KOPT-K1 (cell line): Measurements from ENCODE around the gene ZSCAN10.
"Not testable (repeated sequence)": the region's sequence is repeated elsewhere in the genome, so short reads cannot be mapped to it uniquely, and the experiment has no call there.

Experiments used
- H3K27ac ChIP-seq: fragments of 200-600 bp; sonication (generic); 2 replicates; pipeline ENCODE4 v1.5.1; 2016; ENCODE audit warnings: antibody characterized with exemption, mild to moderate bottlenecking, low read depth, low read length; ENCODE audit not compliant: poor library complexity, severe bottlenecking
- H3K36me3 ChIP-seq: fragments of 200-600 bp; sonication (generic); 2 replicates; pipeline ENCODE4 v1.5.1; 2017; ENCODE audit warnings: antibody characterized with exemption, mild to moderate bottlenecking, low read length, moderate library complexity; ENCODE audit not compliant: insufficient read depth
- H3K9me3 ChIP-seq: fragments of 200-600 bp; sonication (generic); 2 replicates; pipeline ENCODE4 v1.5.1; 2017; ENCODE audit warnings: antibody characterized with exemption, low read length, mild to moderate bottlenecking; ENCODE audit not compliant: insufficient read depth, poor library complexity, severe bottlenecking

Gene ZSCAN10

DNA sequence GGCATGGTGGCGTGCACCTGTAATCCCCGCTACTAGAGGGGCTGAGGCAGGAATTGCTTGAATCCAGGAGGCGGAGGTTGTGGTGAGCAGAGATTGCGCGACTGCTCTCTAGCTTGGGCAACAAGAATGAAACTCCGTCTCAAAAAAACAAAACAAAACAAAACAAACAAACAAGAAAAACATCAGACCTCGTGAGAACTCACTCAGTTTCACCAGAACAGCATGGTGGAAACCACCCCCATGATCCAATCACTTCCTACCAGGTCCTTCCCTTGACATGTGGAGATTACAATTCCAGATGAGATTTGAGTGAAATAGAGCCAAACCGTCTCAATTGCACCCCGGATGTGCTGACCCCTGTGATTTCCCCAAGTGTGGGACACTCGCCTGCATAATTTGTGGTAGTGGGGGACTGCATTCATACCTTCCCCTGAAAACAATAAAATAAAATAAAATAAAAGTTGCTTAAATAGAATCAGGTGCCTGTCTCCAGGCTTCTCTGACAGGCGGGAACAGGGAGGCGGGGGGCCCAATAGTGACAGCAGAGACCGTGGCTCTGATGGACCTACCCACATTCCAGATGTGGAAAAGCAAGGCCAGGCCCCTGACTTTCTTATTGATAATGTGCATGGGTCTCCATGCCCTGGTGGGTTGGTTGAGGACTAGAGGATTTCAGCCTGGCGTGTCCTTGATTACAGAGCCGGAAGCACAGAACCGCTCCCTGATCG is 13.1 kb downstream of the ZSCAN10 start:
- Histone ChIP-seq H3K9me3 (peaks cover 3% of the 10 kb centered on the region), H3K27ac (peak overlapping the region; percentile 31), H3K36me3 (no peaks in the 10 kb centered on the region)

DNA sequence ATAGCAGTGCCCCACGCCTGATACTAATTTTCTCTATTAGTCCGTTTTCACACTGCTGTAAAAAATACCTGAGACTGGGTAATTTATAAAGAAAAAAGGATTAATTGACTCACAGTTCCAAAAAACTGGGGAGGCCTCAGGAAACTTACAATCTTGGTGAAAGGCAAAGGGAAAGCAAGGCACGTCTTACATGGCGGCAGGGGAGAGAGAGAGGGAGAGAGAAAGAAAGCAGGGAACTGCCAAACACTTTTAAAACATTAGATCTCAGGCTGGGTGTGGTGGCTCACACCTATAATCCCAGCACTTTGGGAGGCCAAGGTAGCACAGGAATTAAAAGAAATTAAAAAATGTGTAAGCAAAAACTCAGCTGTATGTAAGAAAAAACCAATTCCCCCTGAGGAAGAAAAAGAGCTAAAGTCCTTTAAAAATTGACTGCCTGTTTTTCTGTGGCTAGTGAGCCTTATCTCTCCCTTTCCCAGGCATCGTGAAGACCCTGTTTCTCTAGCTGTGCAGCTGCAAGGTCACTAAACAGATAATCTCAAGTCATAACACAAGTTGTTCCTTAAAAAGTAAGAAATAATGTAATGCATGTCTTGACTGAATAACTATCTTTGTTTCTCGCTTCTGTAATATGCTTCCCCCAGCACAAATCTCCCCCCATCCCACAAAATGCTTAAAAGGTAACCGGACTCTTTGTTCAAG is 14.0 kb downstream of the ZSCAN10 start:
- H3K27ac ChIP-seq: no peak overlapping the region
- peaks cover 9% of the 10 kb centered on the region for H3K9me3 ChIP-seq
- H3K36me3 ChIP-seq: no peaks in the 10 kb centered on the region

DNA sequence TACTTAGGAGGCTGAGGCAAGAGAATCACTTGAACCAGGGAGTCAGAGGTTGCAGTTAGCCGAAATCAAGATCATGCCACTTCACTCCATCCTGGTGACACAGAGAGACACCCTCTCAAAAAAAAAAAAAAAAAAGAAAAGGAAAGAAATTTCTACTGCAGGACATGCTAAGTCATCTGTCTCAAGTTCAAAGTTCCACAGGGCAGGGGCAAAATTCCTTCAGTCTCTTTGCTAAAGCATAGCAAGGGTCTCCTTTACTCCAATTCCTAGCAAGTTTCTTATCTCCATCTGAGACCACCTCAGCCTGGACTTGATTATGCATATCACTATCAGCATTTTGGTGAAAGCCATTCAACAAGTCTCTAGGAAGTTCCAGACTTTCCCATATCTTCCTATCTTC is 14.6 kb downstream of the ZSCAN10 start:
- Histone ChIP-seq H3K27ac (no peak overlapping the region), H3K9me3 (peaks cover 9% of the 10 kb centered on the region), H3K36me3 (no peaks in the 10 kb centered on the region)

DNA sequence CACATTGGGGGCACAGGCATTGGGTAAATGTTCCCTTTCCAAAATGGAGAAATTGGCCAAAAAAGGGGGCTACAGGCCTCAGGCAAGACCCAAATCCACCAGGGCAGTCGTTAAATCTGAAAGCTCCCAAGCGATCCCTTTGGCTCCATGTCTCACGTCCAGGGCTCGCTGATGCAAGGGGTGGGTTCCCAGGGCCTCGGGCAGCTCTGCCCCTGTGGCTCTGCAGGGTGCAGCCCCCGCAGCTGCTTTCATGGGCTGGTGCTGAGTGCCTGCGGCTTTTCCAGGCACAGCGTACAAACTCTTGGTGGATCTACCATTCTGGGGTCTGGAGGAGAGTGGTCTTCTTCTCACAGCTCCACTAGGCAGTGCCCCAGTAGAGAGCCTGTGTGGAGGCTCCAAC is 15.7 kb downstream of the ZSCAN10 start:
- H3K9me3 ChIP-seq, H3K36me3 ChIP-seq, H3K27ac ChIP-seq: not testable (repeated sequence)

DNA sequence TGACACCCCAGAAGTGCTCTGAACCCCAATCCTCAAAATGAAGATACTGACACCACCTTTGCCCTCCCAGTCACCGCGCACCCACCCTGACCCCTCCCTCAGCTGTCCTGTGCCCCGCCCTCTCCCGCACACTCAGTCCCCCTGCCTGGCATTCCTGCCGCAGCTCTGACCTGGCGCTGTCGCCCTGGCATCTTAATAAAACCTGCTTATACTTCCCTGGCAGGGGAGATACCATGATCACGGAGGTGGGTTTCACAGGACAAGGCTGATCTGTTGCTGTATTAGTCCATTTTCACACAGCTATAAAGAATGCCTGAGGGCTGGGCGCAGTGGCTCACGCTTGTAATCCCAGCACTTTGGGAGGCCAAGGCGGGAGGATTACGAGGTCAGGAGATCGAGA is 17.1 kb downstream of the ZSCAN10 start:
- H3K27ac ChIP-seq, H3K36me3 ChIP-seq, H3K9me3 ChIP-seq: not testable (repeated sequence)

DNA sequence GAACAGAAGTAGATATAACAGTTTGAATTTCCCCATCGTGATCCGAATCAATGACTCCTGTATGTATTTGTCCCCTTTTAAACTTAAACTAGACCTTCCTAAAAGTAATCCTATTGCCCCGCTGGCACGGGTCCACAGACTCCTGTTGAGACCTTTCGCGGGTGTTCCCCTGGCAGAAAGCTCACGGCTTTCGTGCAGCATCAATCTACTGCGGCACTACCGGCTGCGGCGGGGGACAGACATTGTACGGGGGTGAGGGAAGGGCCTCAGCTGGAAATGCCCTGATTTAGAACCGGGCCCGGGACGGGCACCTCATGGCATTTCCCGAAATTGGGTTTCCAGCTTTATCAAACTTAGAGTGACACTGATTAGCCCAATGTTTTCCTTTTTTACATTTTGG is 19.1 kb downstream of the ZSCAN10 start:
- no peaks in the 10 kb centered on the region for H3K36me3 ChIP-seq
- H3K9me3 ChIP-seq: peaks cover 9% of the 10 kb centered on the region
- no peak overlapping the region for H3K27ac ChIP-seq

DNA sequence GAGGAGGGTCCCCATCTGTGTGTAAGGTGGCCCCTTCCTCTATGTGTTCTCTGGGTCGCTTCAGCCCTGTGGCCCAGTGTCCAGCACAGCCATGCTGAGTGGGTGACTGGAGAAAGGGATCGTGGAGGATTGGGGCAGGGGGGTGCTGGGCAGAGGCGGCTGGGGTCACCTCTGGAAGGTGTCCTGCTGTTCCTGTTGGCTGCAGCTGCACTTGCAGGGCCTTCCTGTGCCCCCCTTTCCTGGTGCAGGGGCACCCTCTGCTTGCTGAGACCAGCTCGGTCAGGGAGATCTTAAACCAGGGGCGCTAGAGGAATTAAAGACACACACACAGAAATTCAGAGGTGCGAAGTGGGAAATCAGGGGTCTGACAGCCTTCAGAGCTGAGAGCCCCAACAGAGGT is 22.5 kb downstream of the ZSCAN10 start:
- Histone ChIP-seq H3K9me3 (peaks cover 9% of the 10 kb centered on the region), H3K27ac (peak overlapping the region; percentile 99), H3K36me3 (no peaks in the 10 kb centered on the region)

DNA sequence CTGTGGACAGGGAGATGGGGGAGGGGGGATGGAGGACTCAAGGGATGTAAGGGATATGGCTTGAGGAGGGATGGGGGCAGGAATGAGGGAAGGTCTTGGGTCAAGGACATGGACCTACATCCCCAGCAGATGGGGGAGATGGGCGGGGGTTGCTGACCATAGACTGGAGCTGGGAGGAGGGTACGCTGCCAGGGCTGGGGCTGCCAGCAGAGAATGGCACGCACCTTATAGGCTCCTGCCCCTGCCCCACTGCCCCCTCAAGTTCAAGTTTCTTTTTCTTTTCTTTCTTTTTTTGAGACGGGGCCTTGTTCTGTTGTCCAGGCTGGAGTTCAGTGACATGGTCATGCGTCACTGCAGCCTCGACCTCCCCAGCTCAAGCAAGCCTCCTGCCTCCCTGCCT is 23.1 kb downstream of the ZSCAN10 start:
- H3K27ac ChIP-seq: peak overlapping the region; percentile 99
- H3K36me3 ChIP-seq, H3K9me3 ChIP-seq: not testable (repeated sequence)

DNA sequence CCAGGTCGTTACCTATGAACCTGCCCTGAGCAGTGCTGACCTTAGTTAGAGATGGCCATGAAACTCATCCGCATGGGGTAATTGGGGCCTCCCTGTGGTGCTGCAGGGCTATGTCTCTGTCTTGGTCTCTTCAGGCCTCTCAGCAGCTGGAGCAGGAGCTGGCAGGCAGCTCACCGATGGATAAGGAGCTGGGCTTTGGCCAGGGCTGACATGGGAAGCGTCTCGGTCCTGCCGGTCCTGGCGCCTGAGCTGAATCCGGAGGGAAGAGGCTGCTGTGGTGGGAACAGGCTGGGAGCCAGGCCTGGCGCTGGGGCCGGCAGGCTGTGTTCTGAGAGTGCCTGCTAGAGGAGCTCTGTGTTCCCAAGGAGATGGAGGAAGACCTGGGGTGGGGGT is 23.6 kb downstream of the ZSCAN10 start:
- Histone ChIP-seq H3K27ac (peak overlapping the region; percentile 99), H3K36me3 (no peaks in the 10 kb centered on the region), H3K9me3 (peaks cover 2% of the 10 kb centered on the region)

DNA sequence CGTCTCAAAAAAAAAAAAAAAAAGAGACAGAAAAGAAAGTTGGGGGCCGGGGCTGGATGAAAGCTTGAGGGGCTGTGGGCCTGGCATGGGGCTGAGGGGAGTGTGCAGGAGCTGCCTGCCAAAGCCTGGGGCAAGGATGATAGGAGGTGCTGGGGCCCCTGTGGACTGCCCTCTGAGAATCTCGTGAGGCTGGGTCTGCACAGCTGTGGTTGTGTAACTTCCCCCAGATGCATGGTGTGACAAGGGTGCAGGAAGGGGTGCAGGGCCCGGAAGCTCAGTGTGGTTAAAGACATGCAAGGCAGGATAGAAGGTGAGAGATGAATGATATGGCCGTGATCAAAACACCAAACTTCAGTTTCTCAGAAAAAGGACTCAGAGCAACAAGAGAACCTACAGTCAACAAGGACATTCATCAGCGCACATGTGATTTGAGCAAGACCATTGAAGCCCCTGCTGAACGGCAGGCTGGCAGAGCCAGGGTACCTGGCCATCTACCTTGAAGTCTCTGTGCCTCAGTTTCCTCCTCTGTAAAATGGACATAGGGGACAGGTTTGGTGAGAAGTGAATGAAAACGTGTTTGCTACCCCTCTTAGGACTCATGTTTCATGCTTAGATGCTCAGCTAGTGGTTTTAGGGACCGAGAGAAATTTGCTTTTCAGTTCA is 24.1 kb downstream of the ZSCAN10 start:
- Histone ChIP-seq H3K9me3 (no peaks in the 10 kb centered on the region), H3K36me3 (no peaks in the 10 kb centered on the region), H3K27ac (peak overlapping the region; percentile 99)

DNA sequence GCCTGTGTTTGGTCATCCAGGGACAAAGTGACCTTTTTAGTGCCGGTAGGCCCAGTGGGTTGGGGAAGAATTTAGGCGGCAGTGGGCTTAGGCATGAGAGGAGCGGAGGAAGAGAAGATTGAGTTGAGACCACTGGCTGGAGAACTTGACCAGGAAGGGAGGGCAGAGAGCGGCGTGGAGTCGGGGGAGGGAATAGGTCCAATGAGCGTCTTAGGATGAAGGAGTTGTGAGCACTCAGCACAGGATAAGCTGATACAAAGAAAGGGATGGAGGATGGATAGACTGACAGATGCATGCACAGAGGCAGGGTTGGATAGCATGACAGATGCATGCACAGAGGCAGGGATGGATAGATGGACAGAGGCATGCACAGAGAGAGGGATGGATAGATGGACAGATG is 25.6 kb downstream of the ZSCAN10 start:
- Histone ChIP-seq H3K9me3 (no peaks in the 10 kb centered on the region), H3K27ac (peak overlapping the region; percentile 99), H3K36me3 (peaks cover 14% of the 10 kb centered on the region)

DNA sequence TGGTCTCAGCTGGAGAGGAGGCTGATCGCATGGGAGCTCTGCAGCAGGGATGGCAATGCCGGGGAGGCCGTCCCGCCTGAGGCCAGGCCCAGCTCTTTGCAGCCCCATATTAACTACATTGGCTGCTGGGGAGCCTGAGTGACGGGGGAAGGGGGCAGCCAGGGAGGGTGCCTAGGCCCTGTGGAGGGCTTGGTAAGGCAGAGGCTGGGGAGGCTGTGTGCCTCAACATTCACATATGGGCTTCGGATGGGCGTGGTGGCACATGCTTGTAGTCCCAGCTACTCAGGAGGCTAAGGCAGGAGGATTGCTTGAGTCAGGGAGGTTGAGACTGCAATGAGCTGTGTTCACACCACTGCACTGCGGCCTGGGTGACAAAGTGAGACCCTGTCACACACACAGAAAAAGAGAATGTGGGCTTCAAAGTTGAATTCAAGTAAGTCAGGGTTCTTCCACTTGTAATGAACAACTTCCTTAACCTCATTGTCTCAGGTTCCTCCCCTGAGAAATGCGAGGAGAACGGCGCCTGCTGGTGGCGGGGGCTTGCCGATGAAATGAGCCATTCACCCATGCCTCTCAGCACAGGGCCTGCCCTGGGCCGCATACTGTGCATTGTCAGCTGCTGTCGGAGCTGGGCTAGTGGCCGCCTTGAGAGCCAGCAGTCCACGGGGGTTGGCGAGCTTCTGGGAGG is 26.4 kb downstream of the ZSCAN10 start:
- Histone ChIP-seq H3K27ac (peak overlapping the region; percentile 99), H3K36me3 (peaks cover 22% of the 10 kb centered on the region)

DNA sequence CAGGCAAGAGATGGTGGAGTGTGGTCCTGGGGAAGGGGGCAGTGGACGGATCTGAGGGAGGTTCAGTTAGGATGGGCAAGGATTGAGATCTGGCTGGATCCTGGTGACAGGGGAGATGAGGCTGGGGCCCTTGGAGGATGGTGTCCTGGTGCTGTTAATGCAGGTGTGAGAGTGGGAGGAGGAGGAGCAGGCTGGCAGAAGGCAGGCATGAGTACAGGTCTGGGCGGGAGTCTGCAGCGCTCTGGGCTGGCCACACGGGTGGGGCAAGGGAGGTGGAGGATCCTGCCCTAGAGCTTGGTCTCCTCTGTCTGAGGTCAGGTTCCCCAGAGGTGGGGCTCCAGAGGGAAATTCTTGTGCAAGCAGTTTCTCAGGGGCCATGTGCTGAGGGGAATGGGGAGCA is 26.9 kb downstream of the ZSCAN10 start:
- H3K9me3 ChIP-seq: not testable (repeated sequence)
- peak overlapping the region; percentile 69 for H3K27ac ChIP-seq
- H3K36me3 ChIP-seq: peaks cover 28% of the 10 kb centered on the region

More for the DNA sequence above, 26.4 kb downstream of the ZSCAN10 start:
- not testable (repeated sequence) for H3K9me3 ChIP-seq

DNA sequence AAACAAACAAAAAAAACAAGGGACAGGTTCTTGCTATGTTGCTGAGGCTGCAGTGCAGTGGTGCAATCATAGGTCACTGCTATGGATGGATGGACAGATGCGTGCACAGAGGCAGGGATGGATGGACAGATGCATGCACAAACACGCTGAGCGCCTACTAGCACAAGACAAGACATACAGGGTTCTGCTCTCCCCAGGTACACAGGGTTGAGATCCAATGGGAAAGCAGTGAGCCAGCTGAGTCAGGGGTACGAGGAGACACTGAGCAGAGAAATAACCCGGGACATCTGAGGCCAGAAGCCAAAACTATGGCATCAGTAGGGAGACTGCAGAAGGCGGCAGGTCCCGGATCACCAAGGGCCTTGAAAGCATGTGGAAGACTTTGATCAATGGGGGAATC is 27.4 kb downstream of the ZSCAN10 start:
- no peaks in the 10 kb centered on the region for H3K9me3 ChIP-seq
- H3K36me3 ChIP-seq: peaks cover 28% of the 10 kb centered on the region
- peak overlapping the region; percentile 69 for H3K27ac ChIP-seq

DNA sequence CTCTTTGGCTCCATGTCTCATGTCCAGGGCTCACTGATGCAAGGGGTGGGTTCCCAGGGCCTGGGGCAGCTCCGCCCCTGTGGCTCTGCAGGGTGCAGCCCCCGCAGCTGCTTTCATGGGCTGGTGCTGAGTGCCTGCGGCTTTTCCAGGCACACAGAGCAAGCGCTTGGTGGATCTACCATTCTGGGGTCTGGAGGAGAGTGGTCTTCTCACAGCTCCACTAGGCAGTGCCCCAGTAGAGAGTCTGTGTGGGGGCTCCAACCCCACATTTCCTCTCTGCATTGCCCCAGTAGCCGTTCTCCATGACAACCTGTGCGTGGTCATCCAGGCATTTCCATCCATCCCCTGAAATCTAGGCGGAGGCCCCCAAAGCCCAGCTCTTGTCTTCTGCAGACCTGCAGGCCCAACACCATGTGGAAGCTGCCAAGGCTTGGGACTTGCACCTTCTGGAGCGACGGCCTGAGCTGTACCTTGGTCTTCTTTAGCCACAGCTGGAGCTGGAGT is 28.4 kb downstream of the ZSCAN10 start:
- H3K36me3 ChIP-seq: peaks cover 28% of the 10 kb centered on the region
- peak overlapping the region; percentile 69 for H3K27ac ChIP-seq
- no peaks in the 10 kb centered on the region for H3K9me3 ChIP-seq
